ENCODE measurements around the gene ISG20L2.

ISG20L2 gene

GRCh38 chr1:156684227-156684782, 44.3 kb downstream of the ISG20L2 start:
- Histone ChIP-seq H3K9ac (ENCODE audit: low read length in 2 of 2) (no peak overlapping the region), H3K4me1 (ENCODE audit: control insufficient read depth, insufficient read depth, low read length) (peaks cover 3% of the 10 kb centered on the region), H3K27ac (ENCODE audit: low read length) (no peak overlapping the region), H3K36me3 (ENCODE audit: control insufficient read depth in 2 of 2, insufficient read depth in 2 of 2, low read length in 2 of 2) (no peaks in the 10 kb centered on the region), H3K9me3 (ENCODE audit: control insufficient read depth in 2 of 2, low read length in 2 of 2) (no peaks in the 10 kb centered on the region), H3K4me3 (ENCODE audit: low read length in 2 of 2) (no peak overlapping the region), H3K27me3 (ENCODE audit: control insufficient read depth in 1 of 2, insufficient read depth in 2 of 2, low read length in 2 of 2) (peaks cover 15% of the 10 kb centered on the region in 2 donors)

GRCh38 chr1:156682166-156682890, 46.2 kb downstream of the ISG20L2 start:
- H3K4me3 ChIP-seq (ENCODE audit: low read length in 2 of 2), result no peak overlapping the region
- no peak overlapping the region for H3K27ac ChIP-seq (ENCODE audit: low read length)
- no peak overlapping the region for H3K9ac ChIP-seq (ENCODE audit: low read length in 2 of 2)
- no peaks in the 10 kb centered on the region for H3K36me3 ChIP-seq (ENCODE audit: control insufficient read depth in 2 of 2, insufficient read depth in 2 of 2, low read length in 2 of 2)
- peaks cover 11% of the 10 kb centered on the region for H3K4me1 ChIP-seq (ENCODE audit: control insufficient read depth, insufficient read depth, low read length)
- H3K27me3 ChIP-seq (ENCODE audit: control insufficient read depth in 1 of 2, insufficient read depth in 2 of 2, low read length in 2 of 2), result peaks cover 25 to 27% of the 10 kb centered on the region in 2 donors
- no peaks in the 10 kb centered on the region for H3K9me3 ChIP-seq (ENCODE audit: control insufficient read depth in 2 of 2, low read length in 2 of 2)

GRCh38 chr1:156681196-156681960, 47.2 kb downstream of the ISG20L2 start:
- no peak overlapping the region for H3K4me3 ChIP-seq (ENCODE audit: low read length in 2 of 2)
- H3K27ac ChIP-seq (ENCODE audit: low read length), result no peak overlapping the region
- peaks cover 26 to 36% of the 10 kb centered on the region in 2 donors for H3K27me3 ChIP-seq (ENCODE audit: control insufficient read depth in 1 of 2, insufficient read depth in 2 of 2, low read length in 2 of 2)
- no peak overlapping the region for H3K9ac ChIP-seq (ENCODE audit: low read length in 2 of 2)
- H3K36me3 ChIP-seq (ENCODE audit: control insufficient read depth in 2 of 2, insufficient read depth in 2 of 2, low read length in 2 of 2), result no peaks in the 10 kb centered on the region
- peaks cover 20% of the 10 kb centered on the region for H3K4me1 ChIP-seq (ENCODE audit: control insufficient read depth, insufficient read depth, low read length)
- H3K9me3 ChIP-seq (ENCODE audit: control insufficient read depth in 2 of 2, low read length in 2 of 2), result no peaks in the 10 kb centered on the region

GRCh38 chr1:156680056-156680455, 48.5 kb downstream of the ISG20L2 start:
- Histone ChIP-seq H3K27ac (ENCODE audit: low read length) (no peak overlapping the region), H3K36me3 (ENCODE audit: control insufficient read depth in 2 of 2, insufficient read depth in 2 of 2, low read length in 2 of 2) (no peaks in the 10 kb centered on the region), H3K4me3 (ENCODE audit: low read length in 2 of 2) (no peak overlapping the region), H3K27me3 (ENCODE audit: control insufficient read depth in 1 of 2, insufficient read depth in 2 of 2, low read length in 2 of 2) (peaks cover 31 to 48% of the 10 kb centered on the region in 2 donors), H3K4me1 (ENCODE audit: control insufficient read depth, insufficient read depth, low read length) (peaks cover 30% of the 10 kb centered on the region), H3K9me3 (ENCODE audit: control insufficient read depth in 2 of 2, low read length in 2 of 2) (no peaks in the 10 kb centered on the region), H3K9ac (ENCODE audit: low read length in 2 of 2) (no peak overlapping the region)

GRCh38 chr1:156677616-156678596, 50.7 kb downstream of the ISG20L2 start:
- Histone ChIP-seq H3K4me3 (ENCODE audit: low read length in 2 of 2) (peak overlapping the region; percentile 71 to 76), H3K27me3 (ENCODE audit: control insufficient read depth in 1 of 2, insufficient read depth in 2 of 2, low read length in 2 of 2) (peaks cover 27 to 48% of the 10 kb centered on the region in 2 donors), H3K4me1 (ENCODE audit: control insufficient read depth, insufficient read depth, low read length) (peaks cover 40% of the 10 kb centered on the region), H3K27ac (ENCODE audit: low read length) (no peak overlapping the region), H3K9me3 (ENCODE audit: control insufficient read depth in 2 of 2, low read length in 2 of 2) (no peaks in the 10 kb centered on the region), H3K9ac (ENCODE audit: low read length in 2 of 2) (peak overlapping the region; percentile 29 to 56), H3K36me3 (ENCODE audit: control insufficient read depth in 2 of 2, insufficient read depth in 2 of 2, low read length in 2 of 2) (no peaks in the 10 kb centered on the region)

GRCh38 chr1:156676820-156677615, 51.5 kb downstream of the ISG20L2 start, which contains the start of gene NES:
Gene NES (minus strand): TSS chr1:156677407. CDS start chr1:156677264, 143 bp downstream.
- peak within 1 kb of the TSS; percentile 71 to 76 for H3K4me3 ChIP-seq (ENCODE audit: low read length in 2 of 2)
- H3K27ac ChIP-seq (ENCODE audit: low read length), result peak within 1 kb of the TSS; percentile 31
- H3K27me3 ChIP-seq (ENCODE audit: control insufficient read depth in 1 of 2, insufficient read depth in 2 of 2, low read length in 2 of 2), result peaks cover 27 to 48% of the 10 kb centered on the region in 2 donors
- no peaks in the 10 kb centered on the region for H3K36me3 ChIP-seq (ENCODE audit: control insufficient read depth in 2 of 2, insufficient read depth in 2 of 2, low read length in 2 of 2)
- peak within 1 kb of the TSS; percentile 29 to 56 for H3K9ac ChIP-seq (ENCODE audit: low read length in 2 of 2)
- H3K4me1 ChIP-seq (ENCODE audit: control insufficient read depth, insufficient read depth, low read length), result peaks cover 40% of the 10 kb centered on the region
- H3K9me3 ChIP-seq (ENCODE audit: control insufficient read depth in 2 of 2, low read length in 2 of 2), result no peaks in the 10 kb centered on the region

GRCh38 chr1:156676114-156676819, 52.3 kb downstream of the ISG20L2 start:
- peak overlapping the region; percentile 31 for H3K27ac ChIP-seq (ENCODE audit: low read length)
- H3K27me3 ChIP-seq (ENCODE audit: control insufficient read depth in 1 of 2, insufficient read depth in 2 of 2, low read length in 2 of 2), result peaks cover 27 to 43% of the 10 kb centered on the region in 2 donors
- no peaks in the 10 kb centered on the region for H3K9me3 ChIP-seq (ENCODE audit: control insufficient read depth in 2 of 2, low read length in 2 of 2)
- no peaks in the 10 kb centered on the region for H3K36me3 ChIP-seq (ENCODE audit: control insufficient read depth in 2 of 2, insufficient read depth in 2 of 2, low read length in 2 of 2)
- peak overlapping the region; percentile 52 to 71 for H3K4me3 ChIP-seq (ENCODE audit: low read length in 2 of 2)
- peak overlapping the region; percentile 29 to 43 for H3K9ac ChIP-seq (ENCODE audit: low read length in 2 of 2)
- H3K4me1 ChIP-seq (ENCODE audit: control insufficient read depth, insufficient read depth, low read length), result peaks cover 40% of the 10 kb centered on the region

GRCh38 chr1:156675210-156676113, 53.1 kb downstream of the ISG20L2 start:
- Histone ChIP-seq H3K9me3 (ENCODE audit: control insufficient read depth in 2 of 2, low read length in 2 of 2) (no peaks in the 10 kb centered on the region), H3K4me1 (ENCODE audit: control insufficient read depth, insufficient read depth, low read length) (peaks cover 40% of the 10 kb centered on the region), H3K27ac (ENCODE audit: low read length) (peak overlapping the region; percentile 31), H3K9ac (ENCODE audit: low read length in 2 of 2) (peak overlapping the region in 1 of 2 donors; percentile 43), H3K4me3 (ENCODE audit: low read length in 2 of 2) (peak overlapping the region; percentile 52 to 71), H3K36me3 (ENCODE audit: control insufficient read depth in 2 of 2, insufficient read depth in 2 of 2, low read length in 2 of 2) (no peaks in the 10 kb centered on the region), H3K27me3 (ENCODE audit: control insufficient read depth in 1 of 2, insufficient read depth in 2 of 2, low read length in 2 of 2) (peaks cover 25 to 39% of the 10 kb centered on the region in 2 donors)

Data from stomach smooth muscle (tissue), 2 donors.